GM12872 (cell line): Measurements from ENCODE around the gene AMHR2.

ENCODE experiments used
- CTCF ChIP-seq: IDR thresholded peaks from 3 replicates; pipeline ENCODE4 v1.5.1; 2011; ENCODE audit warnings: low read depth, mild to moderate bottlenecking, low read length, moderate library complexity; ENCODE audit not compliant: insufficient read depth

The AMHR2 gene

GRCh38 chr12:53423597-53423996 lies at the start of gene AMHR2:
Gene AMHR2 (plus strand): TSS chr12:53423855. CDS start chr12:53423935, 80 bp downstream.
- TF ChIP-seq CTCF = no peak

- no peak for TF ChIP-seq CTCF
Measured at GRCh38 chr12:53376747-53377146, 46.9 kb upstream of the AMHR2 start.

- TF ChIP-seq CTCF = no peak
Measured at GRCh38 chr12:53378222-53378621, 45.4 kb upstream of the AMHR2 start.

GRCh38 chr12:53378724-53379388 lies 44.8 kb upstream of the AMHR2 start:
- TF ChIP-seq CTCF = no peak

GRCh38 chr12:53379389-53380103 lies 44.1 kb upstream of the AMHR2 start:
- TF ChIP-seq CTCF = no peak

- TF ChIP-seq CTCF = no peak
Measured at GRCh38 chr12:53380104-53380793, 43.4 kb upstream of the AMHR2 start, which contains the start of gene SP1. Gene SP1 (plus strand): TSS chr12:53380176. CDS start chr12:53380292, 116 bp downstream.

GRCh38 chr12:53380794-53381730 lies 42.6 kb upstream of the AMHR2 start:
- TF ChIP-seq CTCF = no peak
